Muscle of arm (tissue), 12 donors: ENCODE results near the gene SLIT3. TPM values are rescaled to one million over a fixed set of nuclear protein-coding genes. Genes with fewer than 3 reads are reported as not detected.
A peak's percentile ranks its signal among the peaks of the same experiment; 100 is the strongest.

Source experiments
- DNase-seq: peaks from one replicate; pipeline ENCODE4 v3.0.0-alpha.2; 2013
- polyA plus RNA-seq, 12 donors: library from polyadenylated mRNA; unstranded; fragments of 120-200 nt; gene quantifications; one replicate each; pipeline ENCODE4 v1.2.1, GENCODE V29; 2013; ENCODE audit not compliant: insufficient read length in 12 of 12

Gene SLIT3
- polyA plus RNA-seq, 12 donors: 6.7 to 75.7 (median 10.9) TPM; not detected in 1

- DNase-seq: no peak
Observed at GRCh38 chr5:168832308-168832707, 468.6 kb downstream of the SLIT3 start.

- DNase-seq: no peak
Observed at GRCh38 chr5:168831383-168831782, 469.6 kb downstream of the SLIT3 start.

DNA sequence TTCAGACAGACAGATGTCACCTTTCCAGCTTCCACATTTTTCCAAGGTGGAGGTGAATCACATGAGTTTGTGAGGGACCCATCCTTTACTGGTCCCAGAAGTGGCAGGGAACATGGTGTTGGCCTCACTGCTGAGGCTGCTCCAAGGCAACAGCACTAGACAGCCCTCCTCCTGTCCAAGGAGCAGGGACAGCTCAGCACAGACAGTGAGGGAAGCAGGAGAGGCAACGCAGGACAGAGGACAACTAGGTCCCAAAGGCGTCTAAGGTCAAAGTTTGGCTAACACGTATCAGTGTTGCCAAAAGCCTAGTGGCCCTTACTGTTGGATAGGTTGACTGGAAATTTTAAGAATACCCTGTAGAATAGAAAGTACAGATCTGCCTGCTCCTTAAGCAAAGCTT is 470.1 kb downstream of the SLIT3 start:
- DNase-seq: no peak

DNA sequence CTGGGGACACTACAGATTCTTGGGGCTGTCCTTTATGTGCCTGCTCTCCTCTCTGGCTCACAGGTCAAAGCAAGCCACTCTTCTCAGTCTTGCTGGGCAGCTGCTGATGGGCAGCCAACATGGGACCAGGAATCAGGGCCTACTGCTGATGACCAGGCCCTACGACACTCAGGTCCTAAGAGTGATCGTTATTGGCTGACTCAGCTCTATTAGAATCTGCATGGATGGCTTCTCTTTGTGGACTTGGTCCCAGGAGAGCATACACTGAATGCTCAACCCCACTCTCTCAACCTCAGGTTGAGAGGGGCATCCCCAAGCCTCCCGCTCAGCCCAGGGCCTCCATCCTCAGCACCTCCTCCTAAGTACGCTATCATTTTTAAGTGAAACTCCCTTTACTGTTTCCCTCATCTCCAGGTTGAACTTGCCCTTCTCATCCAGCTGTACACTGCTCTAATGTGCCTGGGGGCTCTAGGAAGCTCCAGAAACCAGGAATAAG is 471.0 kb downstream of the SLIT3 start:
- DNase-seq: no peak

- DNase-seq: no peak
Observed at GRCh38 chr5:168829044-168829443, 471.9 kb downstream of the SLIT3 start.

DNA sequence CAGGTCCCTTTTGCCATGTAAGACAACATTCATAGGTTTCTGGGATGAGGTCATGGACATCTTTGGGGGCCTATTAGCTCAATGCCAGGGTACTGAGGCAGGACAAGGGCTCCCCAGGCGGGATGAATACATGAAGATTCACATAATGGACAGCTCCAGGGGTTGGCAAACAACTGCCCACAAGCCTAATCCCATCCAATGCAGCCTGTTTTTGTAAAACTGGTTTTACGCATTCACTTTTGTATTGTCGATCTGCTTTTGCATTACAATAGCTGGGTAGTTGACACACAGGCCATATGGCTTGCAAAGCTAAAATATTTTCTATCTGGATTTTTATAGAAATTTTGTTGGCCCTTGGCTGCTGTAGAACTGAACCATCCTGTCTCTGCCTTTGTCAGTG is 473.3 kb downstream of the SLIT3 start:
- DNase-seq: no peak

GRCh38 chr5:168826246-168826725 is 474.7 kb downstream of the SLIT3 start:
- no peak for DNase-seq

- DNase-seq: no peak
Observed at GRCh38 chr5:168822745-168823281, 478.1 kb downstream of the SLIT3 start.

DNA sequence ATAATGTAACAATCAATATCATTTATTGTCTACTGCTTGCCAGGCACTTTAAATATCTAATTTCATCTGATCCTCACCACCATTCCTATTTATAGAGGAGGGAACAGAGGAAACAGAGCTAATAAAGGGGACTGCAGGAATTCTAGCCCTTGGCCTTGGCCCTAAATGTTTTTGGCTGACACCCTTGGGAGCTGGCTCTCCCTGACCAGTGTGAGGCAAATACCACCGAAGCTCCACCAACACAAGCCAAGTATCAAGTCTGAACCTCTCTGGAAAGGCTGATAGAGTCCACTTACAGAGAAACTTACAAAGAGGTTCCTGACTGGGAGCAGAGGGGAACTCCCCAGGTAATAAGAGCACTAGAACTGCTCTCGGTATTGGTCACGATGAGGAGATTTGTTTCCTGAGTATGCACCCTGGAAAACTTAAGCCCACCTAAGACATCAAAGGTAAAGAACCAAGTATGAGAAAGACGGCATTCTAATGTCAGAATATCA is 478.6 kb downstream of the SLIT3 start:
- no peak for DNase-seq

GRCh38 chr5:168820874-168821273 is 480.1 kb downstream of the SLIT3 start:
- no peak for DNase-seq

DNA sequence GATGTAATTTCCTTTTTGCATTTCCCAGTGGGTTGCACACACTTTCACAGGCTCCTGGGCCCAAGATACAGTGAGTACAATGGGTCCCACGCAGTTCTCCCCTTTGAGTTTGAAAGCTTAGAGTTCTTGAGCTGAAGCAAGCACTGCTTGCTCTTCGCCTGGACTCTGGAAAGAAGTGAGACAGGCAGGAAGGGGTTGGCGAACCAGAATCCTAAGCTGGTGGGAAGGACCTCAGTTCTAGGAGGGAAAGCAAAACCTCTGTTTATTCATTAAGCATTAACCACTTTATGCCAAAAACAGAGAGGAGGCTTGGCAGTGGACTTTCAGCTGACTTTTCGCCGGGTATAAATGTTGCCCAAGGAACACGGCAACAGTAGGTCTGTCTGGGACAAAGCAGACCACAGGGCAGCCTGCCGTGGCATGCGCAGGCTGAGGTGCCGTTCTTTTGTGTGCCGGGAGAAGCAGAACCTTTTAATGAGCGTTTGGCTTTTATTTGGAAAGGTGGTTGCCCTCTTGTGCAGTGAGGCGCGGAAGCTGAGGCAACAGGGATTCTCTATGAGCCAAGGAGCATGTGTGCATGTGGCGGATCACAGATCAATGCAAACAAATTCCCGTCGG is 481.8 kb downstream of the SLIT3 start:
- no peak for DNase-seq

DNA sequence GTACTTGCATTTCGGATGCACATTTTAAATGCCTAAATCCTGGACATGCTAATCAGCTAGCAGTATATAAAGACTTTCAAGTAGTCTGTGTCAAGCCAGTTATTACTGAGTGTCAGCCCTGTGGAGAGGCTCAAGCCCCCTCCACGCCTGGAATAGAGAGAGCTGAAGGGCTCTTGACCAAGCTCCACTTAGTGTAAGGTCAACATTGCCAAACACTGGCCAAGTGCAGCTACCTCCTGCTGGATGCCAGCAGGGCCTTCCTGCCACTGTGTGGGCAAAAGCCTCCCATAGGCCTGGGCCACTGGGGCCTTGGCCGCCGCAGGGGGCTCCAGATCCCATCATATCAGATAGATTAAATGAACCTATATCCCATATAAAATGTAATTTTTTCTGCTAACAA is 482.4 kb downstream of the SLIT3 start:
- DNase-seq: no peak

- DNase-seq: no peak
Observed at GRCh38 chr5:168817591-168817990, 483.3 kb downstream of the SLIT3 start.

DNA sequence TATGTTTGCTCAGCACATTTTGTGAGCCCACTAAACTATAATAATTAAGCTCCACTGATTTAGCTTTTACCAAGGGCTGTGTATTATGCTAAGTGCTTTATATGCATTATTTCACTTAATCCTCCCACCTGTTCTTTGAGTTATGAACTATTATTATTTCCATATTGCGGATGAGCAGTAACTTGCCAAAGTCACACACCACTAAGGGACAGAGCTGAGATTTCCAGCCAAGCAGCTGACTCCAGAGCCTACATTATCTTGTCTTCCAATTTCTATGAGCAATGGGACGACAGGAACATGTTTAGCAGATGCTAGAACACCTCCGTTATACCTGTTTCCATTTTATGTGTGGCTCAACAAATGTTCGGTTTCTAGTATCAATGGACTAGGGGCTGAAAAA is 484.3 kb downstream of the SLIT3 start:
- DNase-seq: peak; percentile 30

GRCh38 chr5:168813184-168813968 is 487.6 kb downstream of the SLIT3 start:
- DNase-seq: no peak

- no peak for DNase-seq
Observed at GRCh38 chr5:168810641-168811040, 490.3 kb downstream of the SLIT3 start.

DNA sequence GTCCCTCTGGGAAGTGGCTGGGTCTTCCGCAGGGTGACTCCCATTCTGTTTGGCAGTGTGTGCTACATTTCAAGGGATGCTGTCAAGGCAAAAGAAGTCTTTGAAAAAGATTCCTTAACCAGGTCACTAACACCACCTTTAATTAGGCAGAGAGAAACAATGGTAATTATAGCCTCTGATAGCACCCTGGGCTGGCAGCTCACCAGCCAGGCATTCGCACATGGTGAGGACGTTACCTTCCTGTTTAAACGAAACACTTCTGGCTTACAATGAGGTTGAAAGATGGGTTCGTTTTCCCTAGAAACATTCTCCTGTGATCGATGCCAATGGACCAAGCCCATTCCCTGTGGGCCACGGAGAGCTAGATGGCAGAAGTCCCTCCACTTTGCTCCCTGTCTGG is 491.7 kb downstream of the SLIT3 start:
- DNase-seq: no peak

- DNase-seq: no peak
Observed at GRCh38 chr5:168808051-168808616, 492.8 kb downstream of the SLIT3 start.

DNA sequence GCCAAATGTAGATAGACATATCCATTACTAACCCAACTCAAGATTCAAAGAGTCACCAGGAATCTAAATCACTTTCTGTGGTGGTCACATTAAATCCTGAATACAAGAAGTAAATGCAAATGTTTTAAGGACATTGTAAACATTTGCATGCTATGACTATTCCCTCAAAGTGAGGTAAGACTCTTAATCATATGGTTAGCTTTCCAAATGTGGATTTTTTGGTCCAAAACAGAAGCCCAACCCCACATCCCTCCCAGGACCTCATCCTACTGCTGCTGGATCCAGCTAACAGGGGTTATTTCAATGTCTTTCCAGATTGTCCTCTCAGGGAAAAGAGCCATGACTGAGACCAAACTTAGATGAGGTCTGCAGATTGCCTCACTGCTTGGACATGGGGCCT is 493.7 kb downstream of the SLIT3 start:
- peak; percentile 31 for DNase-seq

- DNase-seq: no peak
Observed at GRCh38 chr5:168803541-168803940, 497.4 kb downstream of the SLIT3 start.

DNA sequence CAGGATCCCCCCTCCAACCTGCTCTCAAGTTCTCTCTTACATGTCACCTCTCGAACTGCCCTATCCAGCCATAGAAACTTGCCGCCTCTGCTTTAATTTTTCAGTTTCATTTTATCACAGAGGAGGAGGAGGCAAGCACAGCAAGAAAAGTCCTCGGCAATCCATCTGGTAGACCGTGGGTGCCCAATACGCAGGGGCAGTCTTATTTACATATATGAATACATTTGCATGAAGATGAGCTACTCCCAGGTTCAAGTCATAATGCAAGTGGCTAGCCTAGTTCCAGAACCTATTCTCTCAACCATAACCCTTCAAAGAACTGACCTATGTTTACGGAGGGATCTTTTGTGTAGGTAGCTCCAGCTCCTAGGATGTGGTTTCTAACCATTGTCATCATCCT is 498.6 kb downstream of the SLIT3 start:
- no peak for DNase-seq

DNA sequence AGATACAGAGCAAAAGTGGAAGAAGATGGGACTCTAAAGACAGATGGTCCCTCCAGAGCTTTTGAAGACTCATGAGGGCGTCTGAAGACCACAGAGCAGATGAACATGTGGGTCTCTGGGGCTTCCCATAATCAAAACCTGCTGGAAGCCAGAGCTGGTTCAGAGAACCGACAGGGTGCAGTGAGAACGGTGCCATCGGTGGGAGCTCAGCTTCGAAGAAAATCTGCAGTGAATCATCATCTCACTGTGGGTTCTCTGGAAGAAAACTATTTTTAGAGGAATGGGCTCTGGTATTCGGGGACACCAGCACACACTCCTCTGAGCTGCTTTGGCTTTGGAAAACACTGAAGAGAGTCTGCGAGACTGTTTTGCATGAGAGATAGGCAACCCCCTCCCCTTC is 499.4 kb downstream of the SLIT3 start:
- DNase-seq: no peak

GRCh38 chr5:168800701-168801100 is 500.2 kb downstream of the SLIT3 start:
- no peak for DNase-seq
